H54 (cell line): ENCODE results near the gene APLP1.

Experiments used
- DNase-seq: peaks from one replicate; pipeline ENCODE4 v3.0.0; 2011; ENCODE audit warnings: low spot score, mixed read lengths; ENCODE audit not compliant: insufficient read length
- FAIRE-seq: peaks from 3 replicates; lab custom pipeline; 2011; peaks lifted over from hg19 to GRCh38; lab: Jason Lieb, UNC
- POLR2A ChIP-seq: IDR thresholded peaks from 2 replicates; pipeline ENCODE4 v1.6.1; 2011; ENCODE audit warnings: low read depth, mild to moderate bottlenecking, low read length

Gene APLP1

GRCh38 chr19:35845215-35846037 is 22.9 kb upstream of the APLP1 start:
- no peak for TF ChIP-seq POLR2A
- no peak for FAIRE-seq
- DNase-seq: no peak

- TF ChIP-seq POLR2A: no peak
- no peak for DNase-seq
- no peak for FAIRE-seq
Observed at GRCh38 chr19:35846038-35846668, 22.2 kb upstream of the APLP1 start.

DNA sequence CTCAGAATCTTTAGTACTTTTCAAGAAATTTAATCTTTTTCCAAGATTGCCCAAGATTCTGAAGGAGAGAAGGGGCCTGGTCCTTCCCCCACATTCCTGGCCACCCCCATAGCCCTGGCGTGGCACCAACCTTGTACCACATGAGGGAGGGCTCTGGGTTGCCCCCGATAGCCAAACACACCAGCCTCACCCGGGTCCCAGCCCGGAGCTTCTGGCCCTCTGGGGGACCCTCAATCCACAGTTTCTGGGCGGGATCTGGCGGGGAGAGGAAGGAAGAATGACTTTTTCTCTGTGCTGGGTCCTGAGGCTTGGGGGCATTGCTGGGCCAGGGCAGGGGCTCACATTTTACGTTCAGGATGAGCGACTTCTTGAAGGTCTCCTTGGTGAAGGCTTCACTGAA is 20.5 kb upstream of the APLP1 start:
- DNase-seq (no peak), FAIRE-seq (no peak)
- no peak for TF ChIP-seq POLR2A

DNA sequence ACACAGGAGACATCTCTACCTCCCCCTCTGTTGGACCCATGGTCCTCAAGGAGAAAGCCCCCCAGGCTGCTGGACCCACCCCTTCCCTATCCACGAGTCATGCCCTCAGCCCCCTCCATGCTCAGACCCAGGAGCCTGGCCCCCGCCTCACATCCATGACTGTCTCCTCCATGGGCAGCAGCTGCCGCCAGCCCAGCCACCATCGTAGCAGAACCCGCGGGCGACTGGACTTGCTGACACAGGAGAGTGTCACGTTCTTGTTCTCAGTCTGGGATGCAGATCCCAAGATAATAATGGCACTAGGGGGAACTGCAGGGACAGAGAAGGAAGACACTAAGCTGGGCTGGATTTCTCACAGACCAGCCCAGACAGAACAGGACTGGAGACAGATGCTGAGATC is 19.9 kb upstream of the APLP1 start:
- DNase-seq: no peak
- FAIRE-seq: no peak
- no peak for TF ChIP-seq POLR2A

DNA sequence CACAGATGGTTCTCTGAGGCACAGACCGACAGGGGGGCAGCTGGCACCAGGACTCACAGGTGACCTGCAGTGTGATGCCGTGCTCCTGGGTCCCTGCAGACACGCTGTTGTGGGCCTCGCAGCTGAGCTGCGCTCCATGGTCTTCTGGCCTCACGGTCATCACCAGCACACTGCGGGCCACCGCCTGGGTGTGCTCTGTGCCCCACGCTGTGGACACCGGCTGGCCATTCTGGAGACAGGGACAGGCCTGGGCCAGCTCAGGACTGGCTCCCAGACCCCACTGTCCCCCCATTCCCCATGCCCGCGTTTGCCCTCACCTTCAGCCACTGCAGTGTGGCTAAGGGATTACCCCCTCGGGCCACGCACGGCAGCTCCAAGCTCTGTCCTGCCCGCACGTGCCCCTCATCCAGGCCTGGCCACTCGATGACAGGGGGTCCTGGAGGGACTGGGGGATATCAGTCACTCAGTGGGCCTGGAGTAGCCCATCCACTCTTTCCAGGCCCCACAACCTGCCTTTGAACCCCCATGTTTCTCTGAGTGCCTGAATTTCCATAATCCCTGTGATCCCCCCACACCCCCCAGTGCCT is 19.4 kb upstream of the APLP1 start:
- no peak for FAIRE-seq
- no peak for TF ChIP-seq POLR2A

GRCh38 chr19:35851213-35852028 is 17.0 kb upstream of the APLP1 start:
- FAIRE-seq: no peak
- TF ChIP-seq POLR2A: no peak
- DNase-seq: no peak

More for the DNA sequence above, 19.4 kb upstream of the APLP1 start:
- DNase-seq: no peak

GRCh38 chr19:35852029-35852780 is 16.2 kb upstream of the APLP1 start, which contains the start of gene NPHS1:
Gene NPHS1, minus strand, starts transcription at chr19:35852504. Its CDS starts 667 bp downstream, at chr19:35851837.
- FAIRE-seq (no peak), DNase-seq (no peak)
- no peak for TF ChIP-seq POLR2A

DNA sequence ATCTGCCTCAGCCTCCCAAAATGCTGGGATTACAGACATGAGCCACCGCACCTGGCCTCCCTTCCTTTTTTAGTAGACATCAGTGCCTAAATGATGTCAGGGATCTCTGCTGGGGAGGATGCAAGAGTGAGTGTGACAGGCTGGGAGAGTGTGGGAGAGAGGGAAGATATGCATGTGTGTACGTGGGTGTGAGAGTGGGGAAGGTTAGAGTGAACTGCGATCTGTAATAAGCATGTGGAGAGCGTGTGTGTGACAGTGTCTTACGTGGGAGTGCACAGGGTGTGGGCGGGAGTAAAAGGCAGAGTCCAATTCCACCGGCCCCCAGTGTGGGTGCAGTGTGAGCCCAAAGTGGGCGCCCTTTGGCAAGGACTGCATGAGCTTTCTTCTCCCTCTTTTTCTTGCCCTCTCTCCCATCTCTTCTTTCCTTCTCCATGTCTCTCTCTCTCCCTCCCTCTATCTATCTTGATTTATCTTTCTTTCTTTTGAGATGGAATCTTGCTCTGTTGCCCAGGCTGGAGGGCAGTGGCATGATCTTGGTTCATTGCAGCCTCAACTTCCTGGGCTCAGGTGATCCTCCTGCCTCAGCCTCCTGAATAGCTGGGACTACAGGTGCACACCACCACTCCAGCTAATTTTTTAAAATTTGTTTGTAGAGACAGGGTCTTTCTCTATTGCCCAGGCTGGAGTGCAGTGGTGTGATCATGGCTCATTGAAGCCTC is 15.2 kb upstream of the APLP1 start:
- DNase-seq (no peak), FAIRE-seq (no peak)
- TF ChIP-seq POLR2A: no peak

GRCh38 chr19:35856546-35857149 is 11.7 kb upstream of the APLP1 start, which contains the start of gene KIRREL2:
Gene KIRREL2, plus strand, starts transcription at chr19:35856911. Its CDS starts 209 bp downstream, at chr19:35857120.
- DNase-seq: no peak
- no peak for FAIRE-seq
- no peak for TF ChIP-seq POLR2A

GRCh38 chr19:35858311-35858710 is 10.1 kb upstream of the APLP1 start:
- no peak for TF ChIP-seq POLR2A
- DNase-seq (no peak), FAIRE-seq (no peak)

DNA sequence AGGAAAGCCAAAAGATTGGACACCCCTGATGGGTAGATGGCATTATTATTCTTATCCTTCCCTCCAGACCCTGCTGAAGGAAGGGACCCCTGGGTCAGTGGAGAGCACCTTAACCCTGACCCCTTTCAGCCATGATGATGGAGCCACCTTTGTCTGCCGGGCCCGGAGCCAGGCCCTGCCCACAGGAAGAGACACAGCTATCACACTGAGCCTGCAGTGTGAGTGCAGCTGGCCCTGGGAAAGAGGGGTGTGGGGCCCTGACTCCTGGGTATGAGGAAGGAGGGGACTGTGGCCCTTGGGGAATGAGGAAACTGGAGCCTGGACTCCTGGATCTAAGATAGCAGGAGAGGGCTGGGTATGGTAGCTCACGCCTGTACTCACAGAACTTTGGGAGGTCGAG is 9.0 kb upstream of the APLP1 start:
- FAIRE-seq (no peak), DNase-seq (no peak)

DNA sequence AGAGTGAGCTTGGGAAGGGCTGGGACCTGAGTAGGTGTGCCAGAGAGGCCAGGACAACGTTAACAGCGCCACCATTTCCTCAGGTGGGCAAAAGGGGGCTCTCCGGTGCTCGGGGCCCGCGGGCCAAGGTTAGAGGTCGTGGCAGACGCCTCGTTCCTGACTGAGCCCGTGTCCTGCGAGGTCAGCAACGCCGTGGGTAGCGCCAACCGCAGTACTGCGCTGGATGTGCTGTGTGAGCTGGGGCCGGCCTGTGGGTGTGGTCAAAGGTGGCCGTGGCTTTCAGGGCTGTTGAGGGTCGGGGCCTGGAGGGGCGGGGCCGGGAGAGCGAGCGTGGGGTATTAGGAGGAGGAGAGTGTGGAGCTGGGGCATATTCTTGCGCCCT is 7.9 kb upstream of the APLP1 start:
- no peak for DNase-seq
- FAIRE-seq: no peak

More for the DNA sequence above, 9.0 kb upstream of the APLP1 start:
- TF ChIP-seq POLR2A: no peak

More for the DNA sequence above, 7.9 kb upstream of the APLP1 start:
- no peak for TF ChIP-seq POLR2A
